ENCODE results near the gene ERN2. TPM values are rescaled to one million over a fixed set of nuclear protein-coding genes. Genes with fewer than 3 reads are reported as not detected.

ERN2 gene
- polyA plus RNA-seq, 3 donors = not detected

DNA sequence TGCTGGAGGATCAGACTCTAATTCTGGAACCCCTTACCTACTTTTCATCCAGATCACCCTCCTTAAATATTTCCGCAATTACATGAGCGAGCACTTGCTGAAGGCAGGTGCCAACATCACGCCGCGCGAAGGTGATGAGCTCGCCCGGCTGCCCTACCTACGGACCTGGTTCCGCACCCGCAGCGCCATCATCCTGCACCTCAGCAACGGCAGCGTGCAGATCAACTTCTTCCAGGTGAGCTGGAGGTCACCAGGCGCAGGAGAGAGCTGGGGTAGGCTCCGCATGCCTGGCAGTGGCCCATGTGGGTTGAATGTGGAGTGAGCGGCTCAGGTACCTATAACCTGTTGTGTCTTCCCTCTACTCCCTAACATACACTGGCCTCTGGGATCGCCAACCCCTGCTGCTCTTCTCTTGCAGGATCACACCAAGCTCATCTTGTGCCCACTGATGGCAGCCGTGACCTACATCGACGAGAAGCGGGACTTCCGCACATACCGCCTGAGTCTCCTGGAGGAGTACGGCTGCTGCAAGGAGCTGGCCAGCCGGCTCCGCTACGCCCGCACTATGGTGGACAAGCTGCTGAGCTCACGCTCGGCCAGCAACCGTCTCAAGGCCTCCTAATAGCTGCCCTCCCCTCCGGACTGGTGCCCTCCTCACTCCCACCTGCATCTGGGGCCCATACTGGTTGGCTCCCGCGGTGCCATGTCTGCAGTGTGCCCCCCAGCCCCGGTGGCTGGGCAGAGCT is 23.4 kb downstream of the ERN2 start:
- H4K20me1 ChIP-seq (ENCODE audit: insufficient read depth, low read length) = no peaks in the 10 kb centered on the region
- Mint-ChIP-seq H3K36me3 (peaks cover 69 to 83% of the 10 kb centered on the region in 2 donors), H3K4me1 (peaks cover 5% of the 10 kb centered on the region), H3K9me3 (no peaks in the 10 kb centered on the region), H3K4me3 (no peak overlapping the region), H3K27me3 (ENCODE audit: low read depth in 3 of 3) (peaks cover under 1 to 4% (median 1%) of the 10 kb centered on the region in 3 donors), H3K27ac (peak overlapping the region in 3 of 7 donors; percentile 8 to 69 (median 40))
- TF ChIP-seq, protein P1, sequence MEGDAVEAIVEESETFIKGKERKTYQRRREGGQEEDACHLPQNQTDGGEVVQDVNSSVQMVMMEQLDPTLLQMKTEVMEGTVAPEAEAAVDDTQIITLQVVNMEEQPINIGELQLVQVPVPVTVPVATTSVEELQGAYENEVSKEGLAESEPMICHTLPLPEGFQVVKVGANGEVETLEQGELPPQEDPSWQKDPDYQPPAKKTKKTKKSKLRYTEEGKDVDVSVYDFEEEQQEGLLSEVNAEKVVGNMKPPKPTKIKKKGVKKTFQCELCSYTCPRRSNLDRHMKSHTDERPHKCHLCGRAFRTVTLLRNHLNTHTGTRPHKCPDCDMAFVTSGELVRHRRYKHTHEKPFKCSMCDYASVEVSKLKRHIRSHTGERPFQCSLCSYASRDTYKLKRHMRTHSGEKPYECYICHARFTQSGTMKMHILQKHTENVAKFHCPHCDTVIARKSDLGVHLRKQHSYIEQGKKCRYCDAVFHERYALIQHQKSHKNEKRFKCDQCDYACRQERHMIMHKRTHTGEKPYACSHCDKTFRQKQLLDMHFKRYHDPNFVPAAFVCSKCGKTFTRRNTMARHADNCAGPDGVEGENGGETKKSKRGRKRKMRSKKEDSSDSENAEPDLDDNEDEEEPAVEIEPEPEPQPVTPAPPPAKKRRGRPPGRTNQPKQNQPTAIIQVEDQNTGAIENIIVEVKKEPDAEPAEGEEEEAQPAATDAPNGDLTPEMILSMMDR (IDR thresholded peaks at IDR 0.05) = no peak
- no peak for DNase-seq
- peaks cover 25% of the 10 kb centered on the region for H3K79me2 ChIP-seq (ENCODE audit: insufficient read depth, low read length)
- WGBS (ENCODE audit: insufficient coverage) = 98% methylated on average over 28 of the region's 36 CpGs
- H3K36me3 ChIP-seq (replicated peaks in 1 of 2; ENCODE audit: control insufficient read depth in 1 of 2, insufficient read depth in 2 of 2, low read length in 2 of 2) = peaks cover 60 to 82% of the 10 kb centered on the region in 2 donors
- no peak overlapping the region for H3K9ac ChIP-seq (ENCODE audit: insufficient read depth, low read length, poor library complexity, severe bottlenecking)
- no peak overlapping the region for H3K4me2 ChIP-seq (replicated peaks; ENCODE audit: extremely low read depth, low read length, poor library complexity, severe bottlenecking)
- H3K27ac ChIP-seq (ENCODE audit: low read depth in 1 of 2, low read length in 2 of 2) = no peak overlapping the region
- no peaks in the 10 kb centered on the region for H3K9me3 ChIP-seq (replicated peaks in 1 of 2; ENCODE audit: control insufficient read depth in 1 of 2, insufficient read depth in 1 of 2, low read length in 2 of 2)
- no peaks in the 10 kb centered on the region for H3K27me3 ChIP-seq (ENCODE audit: control insufficient read depth in 2 of 2, insufficient read depth in 2 of 2, low read length in 2 of 2)
- no peak overlapping the region for H3K4me3 ChIP-seq (replicated peaks in 1 of 3; ENCODE audit: low read depth in 2 of 3, low read length in 3 of 3)
- intact Hi-C loops (cut with micrococcal nuclease) = no loop called here
- no peak overlapping the region for H2AFZ ChIP-seq (ENCODE audit: insufficient read depth, low read depth, low read length, poor library complexity, severe bottlenecking)
- H3K4me1 ChIP-seq (ENCODE audit: control insufficient read depth in 1 of 2, insufficient read depth in 2 of 2, low read length in 2 of 2) = peaks cover 0 to 2% of the 10 kb centered on the region in 2 donors

GRCh38 chr16:23687034-23687808 is 25.8 kb downstream of the ERN2 start:
- Mint-ChIP-seq H3K27ac (peak overlapping the region in 3 of 7 donors; percentile 22 to 82 (median 76)), H3K36me3 (peaks cover 77 to 94% of the 10 kb centered on the region in 2 donors), H3K9me3 (no peaks in the 10 kb centered on the region), H3K4me1 (peaks cover under 1% of the 10 kb centered on the region), H3K4me3 (no peak overlapping the region), H3K27me3 (ENCODE audit: low read depth in 3 of 3) (peaks cover 0 to 5% (median 0%) of the 10 kb centered on the region in 3 donors)
- Histone ChIP-seq H3K4me2 (replicated peaks; ENCODE audit: extremely low read depth, low read length, poor library complexity, severe bottlenecking) (no peak overlapping the region), H3K9ac (ENCODE audit: insufficient read depth, low read length, poor library complexity, severe bottlenecking) (no peak overlapping the region), H3K4me3 (replicated peaks in 1 of 3; ENCODE audit: low read depth in 2 of 3, low read length in 3 of 3) (no peak overlapping the region), H2AFZ (ENCODE audit: insufficient read depth, low read depth, low read length, poor library complexity, severe bottlenecking) (no peak overlapping the region), H3K79me2 (ENCODE audit: insufficient read depth, low read length) (peaks cover 48% of the 10 kb centered on the region), H4K20me1 (ENCODE audit: insufficient read depth, low read length) (no peaks in the 10 kb centered on the region), H3K27me3 (ENCODE audit: control insufficient read depth in 2 of 2, insufficient read depth in 2 of 2, low read length in 2 of 2) (no peaks in the 10 kb centered on the region), H3K36me3 (replicated peaks in 1 of 2; ENCODE audit: control insufficient read depth in 1 of 2, insufficient read depth in 2 of 2, low read length in 2 of 2) (peaks cover 74 to 91% of the 10 kb centered on the region in 2 donors), H3K27ac (ENCODE audit: low read depth in 1 of 2, low read length in 2 of 2) (no peak overlapping the region), H3K9me3 (replicated peaks in 1 of 2; ENCODE audit: control insufficient read depth in 1 of 2, insufficient read depth in 1 of 2, low read length in 2 of 2) (no peaks in the 10 kb centered on the region), H3K4me1 (ENCODE audit: control insufficient read depth in 1 of 2, insufficient read depth in 2 of 2, low read length in 2 of 2) (peaks cover 2% of the 10 kb centered on the region in 2 donors)
- intact Hi-C loops (cut with micrococcal nuclease) = no loop called here
- TF ChIP-seq, protein P1 (IDR thresholded peaks at IDR 0.05) = no peak
- 98% methylated on average over 16 of the region's 16 CpGs for WGBS (ENCODE audit: insufficient coverage)
- no peak for DNase-seq
